HG03378 (cell line): ENCODE results near the gene MLLT10.

Experiments
- ATAC-seq: cut with Tn5 transposase; IDR thresholded peaks from one replicate; pipeline ENCODE4 v1.9.1; 2021; ENCODE audit warnings: mild to moderate bottlenecking, moderate library complexity; ENCODE audit not compliant: unreplicated experiment

MLLT10 gene

DNA sequence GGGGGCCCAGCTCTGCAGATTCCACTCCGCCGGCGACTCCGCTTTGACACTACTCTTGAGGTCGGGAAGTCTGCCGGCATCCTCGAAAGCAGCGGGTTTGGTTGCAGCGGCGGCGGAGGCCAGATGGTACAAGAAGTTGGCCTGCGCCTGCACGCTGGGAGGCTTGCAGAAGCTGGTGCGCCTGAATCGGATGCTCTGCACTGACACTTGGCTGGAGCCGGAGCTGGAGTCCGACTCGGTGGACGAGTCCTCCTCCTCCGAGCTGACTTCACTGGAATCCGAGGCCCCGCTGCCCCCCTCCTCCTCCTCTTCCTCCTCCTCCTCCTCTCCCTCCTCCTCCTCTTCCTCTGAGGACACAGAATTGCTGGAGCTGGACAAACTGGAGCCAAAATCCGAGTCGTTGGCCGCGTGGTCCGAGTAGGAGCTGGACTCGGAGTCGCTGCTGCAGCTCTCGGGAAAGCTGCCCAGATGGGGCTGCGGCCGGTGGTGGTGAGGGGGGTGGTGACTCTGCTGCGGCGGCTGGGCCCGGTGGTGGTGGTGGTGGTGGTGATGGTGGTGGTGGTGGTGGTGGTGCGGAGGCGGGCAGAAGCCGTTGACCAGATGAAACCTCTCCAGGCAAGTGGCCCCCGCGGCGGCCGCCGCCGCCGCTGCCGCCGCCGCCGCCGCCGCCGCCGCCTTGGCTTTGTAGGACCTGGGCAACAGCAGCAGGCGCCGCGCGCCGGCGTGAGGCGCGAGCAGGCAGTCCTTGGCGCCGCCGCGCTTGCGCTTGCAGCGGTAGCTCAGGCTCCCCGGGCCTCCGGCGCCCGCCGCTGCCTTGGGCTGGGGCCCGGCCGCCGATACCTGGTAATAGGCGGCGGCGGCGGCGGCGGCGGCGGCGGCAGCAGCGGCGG is 17.5 kb upstream of the MLLT10 start:
- ATAC-seq = no peak

DNA sequence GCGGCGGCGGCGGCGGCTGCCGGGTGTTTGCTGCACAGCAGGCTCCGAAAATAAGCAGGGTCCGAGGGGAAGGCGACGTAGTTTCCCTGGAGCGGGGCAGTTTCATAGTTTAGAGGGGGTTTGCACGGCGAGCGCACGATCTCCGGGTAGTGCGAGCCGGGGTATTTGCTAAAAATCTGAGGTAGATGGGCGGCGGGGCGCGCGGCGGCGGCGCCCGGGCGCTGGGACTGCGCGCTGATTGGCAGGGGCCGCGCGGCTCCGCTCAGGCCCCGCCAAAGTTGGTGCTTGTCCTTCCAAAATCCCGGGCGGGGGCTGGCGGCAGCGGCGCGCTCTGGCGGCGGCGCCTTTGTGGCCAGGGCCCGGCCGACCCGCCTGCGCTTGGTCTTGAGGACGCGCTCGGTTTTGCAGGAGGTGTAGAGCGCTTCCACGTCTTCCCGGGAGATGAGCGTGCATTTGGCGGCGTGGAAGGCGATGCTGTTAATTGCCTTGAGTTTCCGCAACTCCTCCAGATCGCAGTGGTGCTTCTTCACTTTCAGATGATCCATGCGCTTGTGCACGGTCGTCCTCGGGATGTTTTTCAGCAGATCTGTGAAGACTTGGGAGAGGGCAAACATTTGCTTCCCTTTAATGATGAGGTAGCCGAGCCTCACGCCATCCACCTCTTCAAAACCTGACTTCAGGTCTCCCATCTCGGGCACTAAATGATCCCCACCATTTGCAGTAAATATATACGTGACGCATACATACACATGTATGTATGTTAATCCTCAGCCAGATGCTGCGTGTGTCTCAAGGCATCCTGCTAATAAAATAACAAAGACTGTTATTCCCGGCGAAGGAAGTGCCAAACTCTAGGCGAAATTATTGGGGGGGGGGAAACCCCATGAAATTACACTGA is 16.6 kb upstream of the MLLT10 start:
- ATAC-seq = no peak

DNA sequence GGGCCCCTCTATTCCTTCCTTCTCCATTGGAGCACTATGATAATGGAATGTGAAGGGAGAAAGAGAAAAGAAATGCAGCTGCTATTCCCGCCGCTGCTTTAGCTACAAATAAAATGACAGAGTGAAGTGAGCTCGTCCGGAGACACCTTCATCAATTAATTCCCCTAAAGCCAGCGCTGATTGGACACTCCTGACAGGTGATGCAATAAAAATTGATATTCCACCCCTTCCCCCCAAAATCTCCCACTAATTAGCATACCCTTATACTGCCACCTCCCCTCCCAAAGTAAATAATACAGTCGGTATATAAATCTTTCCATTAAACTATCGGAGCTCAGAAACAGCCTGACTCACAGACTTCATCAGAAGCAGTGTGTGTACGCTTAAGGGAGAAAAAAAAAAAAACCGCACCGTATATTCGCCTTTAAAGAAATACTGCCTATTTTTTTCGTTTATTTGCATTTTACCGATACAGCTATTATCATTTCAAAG is 15.8 kb upstream of the MLLT10 start:
- ATAC-seq = no peak

DNA sequence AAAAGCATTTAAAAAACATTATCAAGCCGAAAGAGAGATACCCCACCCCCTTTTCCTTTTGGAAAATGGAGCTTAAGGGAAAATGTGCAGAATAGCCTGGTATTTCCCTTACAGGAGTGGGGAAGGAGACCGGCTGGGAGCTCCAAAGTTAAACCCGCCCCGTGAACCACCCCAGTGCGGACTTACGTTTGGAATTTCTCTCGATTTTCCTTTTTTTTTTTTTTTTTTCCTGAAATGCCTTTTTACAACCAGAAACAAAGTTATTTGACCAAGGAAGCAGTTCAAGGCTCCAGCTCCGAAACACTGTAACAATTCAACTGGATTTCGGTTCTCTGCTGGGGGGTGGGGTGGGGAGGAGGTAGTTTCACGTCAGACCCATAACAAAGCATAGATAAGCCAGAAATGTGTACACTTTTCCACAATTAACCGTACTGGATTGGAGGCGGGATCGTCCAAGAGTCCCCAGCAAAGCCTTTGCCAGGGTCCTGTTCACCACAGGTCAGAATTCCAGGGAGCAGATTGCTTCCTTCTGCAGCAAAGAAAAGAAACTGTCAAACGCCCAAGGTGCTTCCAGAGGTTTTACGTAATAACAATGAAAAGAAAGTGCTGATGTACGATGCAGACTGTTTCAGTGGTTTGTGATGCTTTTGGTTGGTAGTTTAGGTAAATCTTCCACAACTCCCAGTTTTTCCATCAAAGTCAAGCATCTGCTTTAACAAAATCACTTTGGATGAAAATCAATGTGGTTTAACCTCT is 15.2 kb upstream of the MLLT10 start:
- no peak for ATAC-seq

DNA sequence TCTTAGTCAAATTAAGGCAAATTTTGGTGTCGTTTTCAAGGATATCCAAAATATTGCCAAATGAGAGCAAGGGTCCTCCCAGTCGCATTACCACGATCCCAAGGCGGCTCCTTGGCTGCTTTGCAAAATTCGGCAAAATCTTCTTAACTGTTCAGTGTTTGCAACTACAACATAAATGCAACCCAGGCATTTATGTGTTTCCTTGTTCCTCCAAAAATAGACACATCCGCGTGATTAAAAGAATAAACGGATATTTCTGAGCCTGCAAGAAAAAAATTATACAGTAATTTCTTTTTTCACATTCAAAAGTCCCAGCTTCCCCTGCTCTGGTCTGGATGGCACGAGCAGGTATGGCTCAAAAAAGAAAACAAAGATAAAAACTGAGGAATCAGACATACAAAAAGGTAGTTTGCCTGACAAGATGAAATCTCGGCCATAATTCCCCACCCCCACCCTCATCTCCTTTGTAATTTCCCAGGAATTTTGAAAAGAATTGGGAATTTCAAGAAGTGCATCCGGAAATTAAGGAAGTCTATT is 14.6 kb upstream of the MLLT10 start:
- ATAC-seq = no peak

DNA sequence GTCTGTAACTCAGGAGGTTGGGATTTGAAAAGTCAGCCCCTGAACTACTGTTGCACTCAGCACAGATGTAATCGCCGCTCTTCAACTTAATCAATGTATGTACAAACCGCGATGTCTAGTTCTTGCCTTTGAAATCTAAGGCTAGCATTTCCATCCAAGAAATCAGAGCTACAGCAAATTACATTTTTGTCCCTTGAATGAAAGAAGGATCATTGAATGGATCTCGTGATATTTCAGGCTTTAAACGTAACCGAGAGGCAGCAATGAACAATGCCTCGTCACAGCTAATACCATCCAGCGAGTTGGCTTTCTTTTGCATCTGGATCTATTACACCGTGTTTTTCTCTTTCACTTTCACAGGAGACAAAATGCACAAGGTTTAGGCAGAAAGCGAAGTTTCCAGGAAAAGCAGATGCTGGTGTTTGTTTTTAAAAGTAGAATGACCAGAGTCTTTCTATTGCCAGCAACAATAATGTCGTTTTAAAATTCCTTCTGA is 14.0 kb upstream of the MLLT10 start:
- peak; percentile 40 for ATAC-seq

DNA sequence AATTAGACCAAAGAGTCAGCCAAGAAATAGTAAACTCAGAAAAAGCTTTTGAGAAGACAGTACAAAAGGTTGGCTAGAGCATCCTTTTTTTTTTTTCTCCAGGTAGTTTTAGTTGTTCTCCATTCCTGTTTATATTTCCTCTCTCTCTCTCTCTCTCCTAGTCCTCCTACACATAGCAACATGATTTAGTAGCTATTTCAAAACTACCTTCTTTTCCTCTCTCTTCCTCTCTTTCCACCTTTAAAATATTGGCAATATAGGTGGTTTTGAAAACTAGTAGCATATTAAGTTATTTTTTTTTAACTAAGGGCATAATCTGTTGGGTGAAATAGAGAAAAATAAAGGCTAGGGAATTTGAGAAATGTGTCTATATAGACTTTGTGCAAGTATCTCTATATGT is 13.5 kb upstream of the MLLT10 start:
- no peak for ATAC-seq

DNA sequence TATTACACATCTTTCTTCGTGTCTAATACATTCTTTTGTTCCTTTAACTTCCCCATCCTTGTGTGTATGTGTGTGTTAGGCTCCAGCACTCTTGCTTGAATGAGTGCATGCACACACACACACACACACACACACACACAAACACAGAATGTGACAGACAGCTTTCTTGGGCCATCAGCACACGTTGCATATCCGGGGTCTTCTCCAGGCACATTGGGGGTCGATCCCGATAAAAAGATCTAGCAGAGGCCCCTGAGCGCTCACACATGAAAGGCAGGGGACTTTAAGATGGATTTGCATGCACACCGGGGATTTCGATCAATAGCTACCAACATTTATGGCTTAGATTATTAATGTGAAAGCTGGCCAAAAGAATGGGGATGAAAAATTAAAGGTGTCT is 13.1 kb upstream of the MLLT10 start:
- no peak for ATAC-seq

DNA sequence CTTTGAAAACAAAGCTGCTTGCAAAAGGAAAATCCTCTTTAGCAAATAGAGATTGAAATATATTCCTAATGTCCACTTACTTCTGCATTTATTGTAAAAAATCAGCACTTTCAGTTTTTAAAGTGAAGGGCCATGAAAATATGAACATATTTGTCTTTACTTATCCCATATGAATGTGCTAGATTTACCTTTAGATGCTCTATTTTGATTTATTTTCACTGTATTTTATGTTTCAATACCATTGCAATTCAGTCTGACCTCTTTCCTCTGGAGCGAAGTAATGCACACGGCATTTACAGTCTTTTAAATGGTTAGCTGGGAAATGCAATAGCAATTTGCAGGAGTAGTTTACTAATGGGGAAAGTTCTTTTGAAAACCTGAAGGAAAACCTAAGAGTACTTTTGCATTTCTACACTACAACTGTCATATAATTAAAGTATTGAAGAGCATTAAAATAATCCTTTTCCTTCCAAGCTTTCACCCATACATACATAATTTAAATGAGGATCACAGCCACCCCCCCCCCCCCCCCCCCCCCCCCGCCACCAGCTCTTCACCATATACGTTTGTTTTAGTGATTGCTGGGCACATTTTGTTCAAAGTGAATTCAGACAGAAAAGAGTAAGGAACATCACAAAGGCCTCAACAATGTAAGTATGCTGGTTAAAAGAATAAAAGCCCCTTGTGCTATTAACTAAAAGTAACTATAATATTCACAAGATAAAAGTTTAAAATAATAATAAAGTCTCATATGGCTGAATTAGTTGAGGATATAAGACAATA is 12.1 kb upstream of the MLLT10 start:
- no peak for ATAC-seq

DNA sequence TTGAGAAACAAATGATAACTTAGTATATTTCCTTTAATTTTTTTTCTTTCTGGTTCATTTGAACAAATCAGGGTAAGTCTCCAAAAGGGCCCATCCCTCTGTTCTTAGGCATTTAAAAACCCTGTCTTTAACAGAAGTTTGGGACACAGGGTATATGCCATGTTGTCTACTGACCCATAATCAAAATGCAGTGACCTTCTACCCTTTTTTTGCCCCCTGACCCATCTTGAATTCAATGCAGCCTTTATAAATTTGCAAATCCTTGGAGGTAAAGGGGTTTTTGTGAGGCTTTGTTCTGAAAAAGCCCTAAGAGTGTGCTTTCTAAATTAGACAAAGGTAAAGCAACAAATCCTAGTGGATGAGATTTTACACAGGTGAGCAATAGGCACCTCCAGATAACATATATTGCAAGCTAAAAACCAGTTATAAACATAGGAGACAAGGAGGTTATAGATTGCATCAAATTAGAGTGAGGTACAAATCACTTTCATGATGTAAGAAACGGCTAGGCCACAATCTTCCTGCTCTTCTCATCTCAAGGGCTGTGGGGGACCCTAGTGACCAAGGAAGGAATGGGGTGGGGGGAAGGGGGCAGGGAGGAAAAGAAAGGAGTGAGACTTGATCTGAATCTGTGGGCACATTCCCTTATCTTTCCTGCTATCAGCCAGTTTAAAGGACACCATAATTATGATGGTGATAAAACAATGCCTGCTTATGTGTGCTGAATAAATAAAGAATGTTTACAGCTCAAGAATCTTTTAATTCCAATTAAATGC is 11.2 kb upstream of the MLLT10 start:
- no peak for ATAC-seq

DNA sequence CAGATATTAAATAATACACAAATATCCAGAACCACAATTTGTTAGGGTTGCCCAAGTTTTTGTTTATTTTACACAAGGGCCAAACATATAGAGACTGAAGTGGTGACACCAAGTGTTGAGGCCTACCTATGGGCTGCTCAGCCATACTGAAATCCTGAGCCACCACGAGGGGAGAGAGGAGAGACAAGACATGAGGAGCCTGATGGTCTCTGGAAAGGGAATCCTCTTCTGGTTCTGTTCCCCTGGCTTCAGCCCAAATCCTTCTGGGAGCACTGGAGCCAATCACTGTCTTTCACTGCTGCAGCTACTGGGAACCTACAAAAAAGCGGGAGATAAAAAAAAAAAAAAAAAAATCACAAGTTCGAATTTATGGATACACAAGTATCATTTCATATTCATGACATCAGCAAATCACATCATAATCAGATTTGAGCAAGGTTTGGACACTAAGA is 10.4 kb upstream of the MLLT10 start:
- no peak for ATAC-seq

DNA sequence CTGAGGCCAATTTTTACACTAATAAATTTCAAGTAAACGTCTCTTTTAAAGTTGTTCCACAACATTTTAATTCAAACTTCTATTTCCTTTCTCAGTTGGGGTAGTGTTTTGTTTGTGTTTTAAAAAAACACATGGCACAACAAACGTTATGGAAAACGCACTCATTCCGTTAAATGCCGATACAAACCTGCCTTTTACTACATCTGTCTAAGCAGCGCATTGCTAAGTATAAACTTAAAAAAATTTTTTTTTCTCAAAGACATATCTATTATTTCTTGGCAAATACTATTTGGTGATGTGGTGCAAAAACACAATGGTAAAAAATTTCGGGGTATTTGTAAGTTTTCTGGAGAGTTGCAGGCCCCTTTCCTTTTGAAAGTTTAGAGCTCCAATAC is 9.9 kb upstream of the MLLT10 start:
- no peak for ATAC-seq

DNA sequence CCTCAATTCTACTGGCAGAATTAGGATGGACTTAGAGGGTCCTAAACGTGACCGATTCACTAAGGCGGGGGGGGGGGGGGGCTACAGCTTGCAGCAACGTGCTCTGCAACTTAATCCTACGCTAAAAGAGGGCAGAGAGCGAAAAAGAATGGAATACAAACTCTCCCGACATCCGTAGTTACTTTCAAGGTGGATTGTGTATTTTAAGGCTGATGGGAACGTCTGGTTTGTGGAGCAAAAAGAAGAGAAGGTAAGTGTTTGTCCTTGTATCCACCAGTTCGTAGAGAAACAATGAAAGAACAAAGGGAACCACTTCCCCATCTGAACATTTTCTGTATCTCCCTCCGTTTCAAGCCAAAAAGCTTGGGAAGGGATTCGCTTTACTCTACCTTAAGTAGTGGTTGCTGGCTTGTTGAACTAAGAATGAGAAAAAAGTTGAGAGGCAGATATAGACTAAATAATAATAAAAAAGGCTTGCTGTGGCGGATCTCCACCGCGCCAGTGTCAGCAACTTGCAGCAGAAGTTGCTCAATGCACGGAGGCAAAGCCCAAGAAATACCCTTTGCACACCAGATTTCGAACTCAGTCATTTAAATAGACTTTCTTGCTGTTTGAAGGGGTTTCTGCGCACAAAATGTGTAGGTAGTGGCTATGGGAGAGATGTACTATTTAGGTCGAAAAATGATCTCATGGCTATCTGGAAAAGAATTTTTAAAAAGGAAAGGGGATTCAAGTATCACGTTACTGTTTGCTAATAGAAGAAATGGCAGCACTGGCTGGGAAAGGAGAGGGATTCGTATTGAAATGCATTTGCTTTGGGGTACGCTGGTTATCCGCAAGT is 9.3 kb upstream of the MLLT10 start:
- no peak for ATAC-seq

DNA sequence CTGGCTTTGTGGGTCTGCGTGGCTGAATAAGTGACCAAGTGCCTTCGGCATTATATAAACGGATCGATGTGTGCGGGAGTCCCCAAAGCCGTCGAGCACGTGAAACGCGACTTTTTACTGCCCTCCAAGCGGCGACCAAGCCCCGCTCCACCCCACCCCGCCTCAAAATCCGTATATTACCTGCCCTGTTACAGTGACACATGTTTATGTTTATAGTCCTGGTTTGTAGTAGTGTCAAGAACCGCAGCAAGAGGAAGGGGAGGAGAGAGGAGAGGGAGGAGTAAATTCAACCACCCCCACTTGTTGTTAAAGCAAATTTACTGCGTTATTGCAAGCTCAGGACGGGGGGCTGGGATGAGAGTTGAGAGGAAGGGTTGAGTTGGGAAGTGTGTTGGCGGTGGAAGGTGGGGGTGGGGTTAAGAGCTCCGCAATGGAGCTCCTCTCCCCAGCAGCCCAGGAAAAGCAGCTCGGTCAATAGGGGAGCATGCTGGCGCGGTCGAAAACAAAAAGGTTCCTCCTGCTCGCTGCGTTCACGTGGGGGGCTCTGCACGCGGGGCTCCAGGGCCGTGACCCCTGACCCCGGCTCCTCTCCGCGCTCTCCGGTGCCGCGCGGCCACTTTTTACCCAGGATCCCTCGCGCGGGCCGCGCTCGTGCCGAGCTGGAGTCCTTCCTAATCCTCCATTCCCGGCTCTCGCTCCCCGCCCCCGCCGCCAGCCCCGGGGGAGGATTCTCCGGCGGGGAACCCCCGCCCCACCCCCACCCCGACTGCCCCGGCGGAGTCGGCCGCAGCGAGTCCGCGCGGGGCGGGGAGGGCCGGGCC is 8.5 kb upstream of the MLLT10 start, which contains the start of gene SKIDA1:
SKIDA1 (minus strand) TSS at position 316 of the 821 bp plus-strand sequence. CDS start 7,860 bp downstream, outside the sequence.
- ATAC-seq = no peak

DNA sequence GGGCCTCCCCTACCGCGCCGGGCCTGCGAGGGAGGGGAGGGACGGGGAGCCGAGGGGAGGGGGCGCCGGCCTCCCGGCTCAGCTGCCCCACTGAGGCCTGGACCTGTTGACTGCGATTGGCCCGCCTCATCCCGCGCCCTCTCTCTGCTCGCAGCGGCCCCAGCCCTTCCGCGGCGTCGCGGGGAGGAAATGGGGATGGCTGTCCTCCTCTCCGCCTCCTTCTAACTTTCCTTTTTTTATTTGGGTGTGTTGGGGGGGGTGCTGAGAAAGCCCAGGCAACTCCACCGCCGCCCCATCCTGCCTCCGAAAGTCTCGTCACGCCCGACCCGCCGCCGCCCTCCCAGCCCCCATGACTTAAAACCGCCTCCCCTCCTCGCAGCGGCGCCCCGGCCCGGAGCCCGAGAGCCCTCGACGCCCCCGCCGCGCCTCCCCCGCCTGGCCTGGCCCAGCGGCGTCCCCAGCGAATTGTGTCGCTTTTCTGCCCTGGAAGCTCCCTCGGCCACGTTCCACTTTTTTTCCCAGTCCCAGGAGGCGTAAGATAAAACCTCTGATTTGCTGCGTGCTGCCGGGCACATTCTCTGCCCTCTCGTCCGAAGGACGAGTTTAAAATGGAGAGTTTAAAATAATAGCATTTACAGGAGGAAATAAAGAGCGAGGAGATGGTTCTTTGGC is 7.7 kb upstream of the MLLT10 start:
- no peak for ATAC-seq

DNA sequence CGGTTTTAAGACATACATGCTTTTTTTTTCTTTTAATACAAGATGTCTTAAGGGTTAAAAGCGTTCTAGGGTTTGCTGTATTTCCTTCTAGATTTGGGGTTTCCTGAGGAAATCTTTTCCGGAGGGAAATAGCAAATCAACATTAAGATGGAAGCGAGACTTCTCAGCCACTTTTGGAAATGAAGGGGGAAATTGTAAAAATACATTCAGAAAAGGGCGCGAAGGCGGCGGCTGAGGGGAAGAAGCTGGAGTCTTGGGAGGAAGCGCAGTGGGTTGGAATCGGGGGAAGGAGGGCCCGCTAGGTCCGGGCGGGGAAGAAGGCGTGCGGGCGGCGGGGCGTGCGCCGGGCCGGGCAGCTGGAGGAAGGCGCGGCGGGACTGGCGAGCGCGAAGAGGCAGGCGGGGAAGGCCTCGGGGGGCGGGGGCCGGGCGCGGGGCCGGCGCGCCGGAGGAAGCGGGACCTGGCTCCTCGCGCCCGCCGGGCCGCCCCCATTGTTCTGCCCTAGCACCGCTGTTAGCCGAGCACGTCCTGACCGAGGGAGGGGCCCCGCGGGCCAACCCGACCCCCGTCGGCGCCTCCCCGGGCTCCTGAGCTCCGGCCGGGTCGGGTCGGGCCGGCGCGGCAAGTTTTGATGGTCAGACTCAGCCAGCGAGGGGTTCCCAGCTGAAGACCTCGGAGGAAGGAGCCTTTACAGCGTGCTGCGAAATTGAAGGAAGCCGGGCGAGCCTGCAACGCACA is 7.0 kb upstream of the MLLT10 start:
- ATAC-seq = no peak
